Measurements from ENCODE around the gene GRAP. TPM values are rescaled to one million over a fixed set of nuclear protein-coding genes. Genes with fewer than 3 reads are reported as not detected.

Gene GRAP
- total and polyA plus RNA-seq, 7 donors = 0.71 to 2.2 (median 1.7) TPM

- no peaks in the 10 kb centered on the region for H3K36me3 ChIP-seq (ENCODE audit: insufficient read depth in 1 of 2, low read depth in 1 of 2)
- 80 to 88% (median 86%) methylated on average over 19 to 21 of the region's 21 CpGs for WGBS, 3 donors
- ATAC-seq (no peak), DNase-seq (no peak)
- no peaks in the 10 kb centered on the region for H3K4me1 ChIP-seq
- no peak overlapping the region for H3K4me3 ChIP-seq
- intact Hi-C loops (cut with DNase I) = no loop called here
- no peaks in the 10 kb centered on the region for H3K27me3 ChIP-seq (ENCODE audit: insufficient read depth in 3 of 3, low read length in 2 of 3)
- no peak for TF ChIP-seq CTCF (IDR thresholded peaks at IDR 0.05)
- no peak overlapping the region for H3K27ac ChIP-seq
- H3K9me3 ChIP-seq = no peaks in the 10 kb centered on the region
Observed at GRCh38 chr17:18986541-18987229, 60.1 kb downstream of the GRAP start.

GRCh38 chr17:18985475-18985874, 61.3 kb downstream of the GRAP start:
- ATAC-seq (no peak), DNase-seq (no peak)
- Histone ChIP-seq H3K27me3 (ENCODE audit: insufficient read depth in 3 of 3, low read length in 2 of 3) (no peaks in the 10 kb centered on the region), H3K36me3 (ENCODE audit: insufficient read depth in 1 of 2, low read depth in 1 of 2) (no peaks in the 10 kb centered on the region), H3K9me3 (no peaks in the 10 kb centered on the region), H3K4me1 (no peaks in the 10 kb centered on the region), H3K27ac (no peak overlapping the region), H3K4me3 (no peak overlapping the region)
- no peak for TF ChIP-seq CTCF (IDR thresholded peaks at IDR 0.05)
- intact Hi-C loops (cut with DNase I) = no loop called here
- 92 to 93% (median 92%) methylated on average over 9 of the region's 9 CpGs for WGBS, 3 donors

- no peaks in the 10 kb centered on the region for H3K9me3 ChIP-seq
- TF ChIP-seq CTCF (IDR thresholded peaks at IDR 0.05) = no peak
- H3K36me3 ChIP-seq (ENCODE audit: insufficient read depth in 1 of 2, low read depth in 1 of 2) = no peaks in the 10 kb centered on the region
- 88 to 91% (median 90%) methylated on average over 21 of the region's 21 CpGs for WGBS, 3 donors
- DNase-seq (no peak), ATAC-seq (no peak)
- no peaks in the 10 kb centered on the region for H3K4me1 ChIP-seq
- no peak overlapping the region for H3K27ac ChIP-seq
- intact Hi-C loops (cut with DNase I) = no loop called here
- H3K27me3 ChIP-seq (ENCODE audit: insufficient read depth in 3 of 3, low read length in 2 of 3) = no peaks in the 10 kb centered on the region
- H3K4me3 ChIP-seq = no peak overlapping the region
Observed at GRCh38 chr17:18984273-18985114, 62.3 kb downstream of the GRAP start.

GRCh38 chr17:18981642-18982424, 64.9 kb downstream of the GRAP start:
- peaks cover 2 to 7% of the 10 kb centered on the region in 2 donors for H3K36me3 ChIP-seq (ENCODE audit: insufficient read depth in 1 of 2, low read depth in 1 of 2)
- no peaks in the 10 kb centered on the region for H3K4me1 ChIP-seq
- intact Hi-C loops (cut with DNase I) = loop anchor here in 1 of 2 donors (2.0 kb wide), 1 partner anchor 23 kb away; the partner anchor contains the start of gene FAM83G
- H3K9me3 ChIP-seq = no peaks in the 10 kb centered on the region
- ATAC-seq (peak in 3 of 4 donors; percentile 15 to 26 (median 15)), DNase-seq (no peak)
- H3K27me3 ChIP-seq (ENCODE audit: insufficient read depth in 3 of 3, low read length in 2 of 3) = no peaks in the 10 kb centered on the region
- WGBS, 3 donors = 77 to 82% (median 80%) methylated on average over 28 to 30 of the region's 30 CpGs
- TF ChIP-seq CTCF (IDR thresholded peaks at IDR 0.05) = no peak
- H3K27ac ChIP-seq = no peak overlapping the region
- H3K4me3 ChIP-seq = no peak overlapping the region
